HG03060 (cell line): ENCODE measurements around the gene RGS14.

Source experiments
- ATAC-seq: cut with Tn5 transposase; IDR thresholded peaks from one replicate; pipeline ENCODE4 v1.9.1; 2021; ENCODE audit warnings: low read depth, moderate number of reproducible peaks; ENCODE audit not compliant: unreplicated experiment

The RGS14 gene

GRCh38 chr5:177362610-177363507 is 5.1 kb downstream of the RGS14 start:
- ATAC-seq, result no peak

- ATAC-seq, result no peak
Observed at GRCh38 chr5:177363565-177363964, 5.8 kb downstream of the RGS14 start.

DNA sequence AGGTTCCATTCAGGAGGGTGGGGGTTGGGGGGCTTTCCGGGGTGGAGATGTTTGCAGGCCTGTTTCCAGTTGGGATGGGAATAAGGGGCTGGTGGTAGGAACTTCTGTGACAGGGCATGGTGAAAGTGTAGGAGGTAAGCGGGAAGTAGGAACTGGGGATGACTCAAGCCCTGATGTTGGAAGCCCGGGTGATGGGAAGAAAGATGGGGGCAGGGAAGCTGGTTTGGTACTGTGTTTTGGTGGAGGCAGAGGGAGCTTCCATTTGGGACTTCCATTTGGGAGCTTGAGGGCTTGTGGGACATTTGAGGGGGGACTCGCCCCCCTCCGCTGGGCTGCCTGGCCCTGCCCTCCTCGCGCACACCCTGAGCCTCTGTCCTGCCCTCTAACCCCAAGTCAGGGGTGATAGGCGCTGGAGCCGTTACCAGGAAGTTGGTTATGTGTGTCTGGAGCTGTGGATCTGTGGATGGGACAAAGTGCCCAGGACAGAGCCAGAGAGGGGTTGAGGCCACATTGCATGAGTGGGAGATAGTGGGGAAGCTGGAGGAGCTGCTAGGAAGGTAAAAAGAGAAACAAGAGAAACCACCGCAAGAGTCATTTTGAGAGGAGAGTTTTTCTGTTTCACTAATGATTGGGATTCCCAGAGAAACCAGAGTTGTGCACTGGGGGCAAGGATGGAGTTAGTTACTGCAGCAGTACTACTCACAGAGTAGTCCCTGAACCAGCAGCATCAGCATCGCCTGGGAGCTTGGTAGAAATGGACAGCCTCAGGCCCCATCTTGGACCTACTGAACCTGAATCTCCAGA is 6.6 kb downstream of the RGS14 start:
- ATAC-seq, result no peak

- ATAC-seq, result no peak
Observed at GRCh38 chr5:177365845-177366527, 8.3 kb downstream of the RGS14 start.

DNA sequence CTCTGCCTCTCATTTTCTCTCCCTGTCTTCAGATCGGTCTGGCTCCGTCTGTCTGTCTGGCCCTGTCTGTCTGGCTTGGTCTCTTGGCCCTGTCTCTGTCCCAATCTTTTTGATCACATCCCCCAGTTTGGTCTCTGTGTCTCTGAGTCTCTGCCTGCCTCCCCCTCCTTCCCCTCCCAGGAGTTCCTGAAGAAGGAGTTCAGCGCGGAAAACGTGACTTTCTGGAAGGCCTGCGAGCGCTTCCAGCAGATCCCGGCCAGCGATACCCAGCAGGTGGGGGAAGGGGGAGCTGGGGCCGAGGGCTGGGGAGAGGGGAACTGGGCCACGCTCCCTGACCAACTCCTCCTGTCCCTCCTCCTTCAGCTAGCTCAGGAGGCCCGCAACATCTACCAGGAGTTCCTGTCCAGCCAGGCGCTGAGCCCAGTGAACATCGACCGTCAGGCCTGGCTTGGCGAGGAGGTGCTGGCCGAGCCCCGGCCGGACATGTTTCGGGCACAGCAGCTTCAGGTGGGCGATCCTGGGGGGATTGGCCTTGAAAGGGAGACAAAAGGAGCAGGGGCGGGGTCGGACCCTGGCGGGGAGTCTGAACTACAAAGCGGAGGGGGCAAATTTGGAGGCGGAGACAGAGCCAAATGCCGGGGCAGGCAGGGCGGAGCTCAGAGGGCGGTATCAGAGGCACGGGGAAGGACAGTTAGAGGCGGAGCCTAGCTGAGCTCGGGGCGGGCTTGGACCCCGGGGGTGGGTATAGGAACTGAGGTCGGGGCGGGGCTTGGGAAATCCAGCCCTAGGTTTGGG is 9.0 kb downstream of the RGS14 start:
- no peak for ATAC-seq

GRCh38 chr5:177367323-177367848 is 9.7 kb downstream of the RGS14 start:
- no peak for ATAC-seq

DNA sequence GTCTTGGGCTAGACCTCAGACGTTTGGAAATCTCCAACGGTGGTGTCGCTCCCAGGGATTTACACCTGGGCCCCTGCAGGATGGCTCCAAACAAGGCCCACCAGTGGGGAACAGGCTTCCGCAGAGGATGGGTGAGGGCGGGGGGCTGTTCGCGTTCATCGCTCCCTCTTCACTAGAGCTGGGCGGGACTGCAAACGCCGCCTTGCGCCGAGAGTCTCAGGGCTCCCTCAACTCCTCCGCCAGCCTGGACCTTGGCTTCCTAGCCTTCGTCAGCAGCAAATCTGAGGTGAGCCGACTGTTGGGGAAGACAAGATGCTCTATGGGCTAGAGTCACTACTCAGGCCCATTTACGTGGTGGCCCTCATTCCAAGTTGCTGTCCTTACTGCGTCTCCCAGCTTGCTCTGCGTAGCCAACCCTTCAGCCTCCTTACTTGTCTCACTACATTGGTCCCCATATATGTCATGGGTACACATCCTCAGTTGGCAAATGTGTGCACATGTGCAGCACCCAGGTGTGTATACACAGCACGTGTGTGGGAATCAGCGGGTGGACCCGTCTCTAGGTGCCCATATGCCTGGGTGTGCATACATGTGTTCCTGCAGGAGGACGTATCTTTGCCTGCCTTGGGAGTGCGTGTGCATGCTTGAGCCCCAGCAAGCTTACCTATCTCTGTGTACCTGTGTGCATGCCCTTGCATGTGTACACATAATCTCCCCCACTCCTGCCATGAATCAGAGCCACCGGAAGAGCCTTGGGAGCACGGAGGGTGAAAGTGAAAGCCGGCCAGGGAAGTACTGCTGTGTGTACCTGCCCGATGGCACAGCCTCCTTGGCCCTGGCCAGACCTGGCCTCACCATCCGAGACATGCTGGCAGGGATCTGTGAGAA is 10.5 kb downstream of the RGS14 start:
- no peak for ATAC-seq

GRCh38 chr5:177368869-177369644 is 11.3 kb downstream of the RGS14 start:
- no peak for ATAC-seq

DNA sequence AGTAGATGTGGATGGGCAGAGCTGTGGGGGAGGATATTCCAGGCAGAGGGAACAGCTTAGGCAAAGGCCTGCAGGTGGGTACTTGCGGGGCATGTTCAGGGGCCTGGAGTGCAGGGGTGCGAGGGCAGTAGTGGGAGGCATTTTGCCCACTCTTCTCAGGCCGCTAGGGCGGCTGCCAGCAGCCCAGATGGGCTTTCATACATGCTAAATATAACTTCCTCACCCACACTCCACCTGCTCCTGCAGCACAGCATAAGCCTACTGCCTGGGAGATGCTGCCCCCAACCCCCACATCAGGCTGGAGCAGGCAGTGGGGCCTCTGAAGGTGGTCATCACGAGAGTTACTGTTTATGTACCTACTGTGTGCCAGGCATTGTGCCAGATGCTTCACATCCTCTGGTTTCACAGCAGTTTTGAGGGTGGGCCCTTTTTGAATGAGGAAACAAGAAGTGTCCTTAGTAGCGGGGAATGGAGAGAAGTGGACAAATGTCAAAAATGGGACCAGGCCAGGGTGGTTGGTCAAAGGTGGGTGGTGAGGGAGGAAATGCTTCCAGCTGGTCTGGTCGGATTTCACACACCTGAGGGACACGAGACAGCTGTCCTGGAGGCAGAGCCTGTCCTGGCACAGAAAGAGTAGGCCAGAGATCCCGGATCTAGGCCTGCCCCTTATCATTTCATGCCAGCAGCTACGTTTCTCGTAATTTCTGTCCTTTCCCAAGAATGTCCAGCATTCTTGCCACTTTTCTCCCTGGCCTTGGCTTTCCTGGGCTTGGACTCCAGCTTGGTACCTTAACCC is 12.1 kb downstream of the RGS14 start:
- ATAC-seq, result no peak

DNA sequence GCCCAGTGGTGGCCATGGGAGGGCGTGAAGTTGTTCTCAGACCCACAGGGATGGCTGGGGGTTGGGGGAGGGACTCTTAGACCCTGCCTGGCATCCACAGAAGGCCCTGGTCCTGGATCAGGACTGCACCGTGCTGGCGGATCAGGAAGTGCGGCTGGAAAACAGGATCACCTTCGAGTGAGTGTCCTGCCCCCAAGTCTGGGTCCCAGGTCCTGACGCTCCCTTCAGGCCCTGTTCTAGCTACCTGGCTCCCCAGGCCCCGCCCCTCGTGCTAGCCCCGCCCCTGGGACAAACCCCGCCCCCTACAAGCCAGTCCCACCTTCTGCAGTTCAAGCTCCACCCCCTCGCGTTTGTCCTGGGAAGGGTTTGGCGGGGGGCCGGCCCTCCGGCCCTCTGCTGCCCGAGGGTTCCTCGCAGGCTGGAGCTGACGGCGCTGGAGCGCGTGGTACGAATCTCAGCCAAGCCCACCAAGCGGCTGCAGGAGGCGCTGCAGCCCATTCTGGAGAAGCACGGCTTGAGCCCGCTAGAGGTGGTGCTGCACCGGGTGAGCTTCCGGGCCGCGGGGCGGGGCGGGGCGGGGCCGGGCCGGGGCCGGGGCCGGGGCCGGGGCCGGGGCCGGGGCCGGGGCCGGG is 12.9 kb downstream of the RGS14 start:
- peak; percentile 51 for ATAC-seq

- ATAC-seq, result no peak
Observed at GRCh38 chr5:177371120-177372033, 13.7 kb downstream of the RGS14 start.

- no peak for ATAC-seq
Observed at GRCh38 chr5:177372034-177372896, 14.5 kb downstream of the RGS14 start.

GRCh38 chr5:177372910-177373309 is 15.2 kb downstream of the RGS14 start:
- no peak for ATAC-seq

- ATAC-seq, result no peak
Observed at GRCh38 chr5:177373806-177374205, 16.1 kb downstream of the RGS14 start.

GRCh38 chr5:177374211-177374610 is 16.5 kb downstream of the RGS14 start:
- ATAC-seq, result no peak
